HEK293 (cell line): ENCODE measurements around the gene GBGT1.

Source experiments
- AEBP2 ChIP-seq: fragments of 450-650 bp; formaldehyde crosslinking; IDR thresholded peaks from 2 replicates; pipeline ENCODE4 v1.5.1; 2016; ENCODE audit warnings: missing biosample characterization, missing genetic modification characterization, borderline replicate concordance
- ATF2 ChIP-seq: fragments of 450-650 bp; formaldehyde crosslinking; IDR thresholded peaks from 2 replicates; pipeline ENCODE4 v1.5.1; 2016; ENCODE audit warnings: missing biosample characterization, missing genetic modification characterization, low read depth
- FEZF1 ChIP-seq: fragments of 450-650 bp; formaldehyde crosslinking; IDR thresholded peaks from 2 replicates; pipeline ENCODE4 v1.5.1; 2016; ENCODE audit warnings: missing biosample characterization, missing genetic modification characterization
- HOXD13 ChIP-seq: sonication (generic); formaldehyde crosslinking; IDR thresholded peaks from 2 replicates; pipeline ENCODE4 v1.8.0; 2022; ENCODE audit warnings: missing genetic modification reagents, borderline replicate concordance
- KLF9 ChIP-seq: fragments of 450-650 bp; formaldehyde crosslinking; IDR thresholded peaks from 2 replicates; pipeline ENCODE4 v1.5.1; 2016; ENCODE audit warnings: missing biosample characterization, missing genetic modification characterization, low read depth
- MEIS1 ChIP-seq: sonication (generic); formaldehyde crosslinking; IDR thresholded peaks from 2 replicates; pipeline ENCODE4 v1.8.1; 2022; ENCODE audit warnings: missing genetic modification reagents, mild to moderate bottlenecking, borderline replicate concordance
- PRDM4 ChIP-seq: fragments of 450-650 bp; formaldehyde crosslinking; IDR thresholded peaks from 2 replicates; pipeline ENCODE4 v1.5.1; 2017; ENCODE audit warnings: missing biosample characterization, missing genetic modification characterization
- SCRT1 ChIP-seq: fragments of 450-650 bp; formaldehyde crosslinking; IDR thresholded peaks from 2 replicates; pipeline ENCODE4 v1.5.1; 2016; ENCODE audit warnings: missing biosample characterization, missing genetic modification characterization, borderline replicate concordance
- SCRT2 ChIP-seq: fragments of 450-650 bp; formaldehyde crosslinking; IDR thresholded peaks from 2 replicates; pipeline ENCODE4 v1.5.1; 2016; ENCODE audit warnings: missing biosample characterization, missing genetic modification characterization
- SP3 ChIP-seq: fragments of 450-650 bp; formaldehyde crosslinking; IDR thresholded peaks from 2 replicates; pipeline ENCODE4 v1.5.1; 2016; ENCODE audit warnings: missing biosample characterization, missing genetic modification characterization
- SP7 ChIP-seq: fragments of 450-650 bp; formaldehyde crosslinking; IDR thresholded peaks from 2 replicates; pipeline ENCODE4 v1.5.1; 2016; ENCODE audit warnings: missing biosample characterization, missing genetic modification characterization
- ZBTB1 ChIP-seq: fragments of 450-650 bp; formaldehyde crosslinking; IDR thresholded peaks from 2 replicates; pipeline ENCODE4 v1.5.1; 2016; ENCODE audit warnings: missing biosample characterization, missing genetic modification characterization
- ZBTB7A ChIP-seq: fragments of 450-650 bp; formaldehyde crosslinking; IDR thresholded peaks from 2 replicates; pipeline ENCODE4 v1.5.1; 2016; ENCODE audit warnings: low read depth, missing biosample characterization, missing genetic modification characterization
- ZFP41 ChIP-seq: fragments of 450-650 bp; formaldehyde crosslinking; IDR thresholded peaks from 2 replicates; pipeline ENCODE4 v1.5.1; 2016; ENCODE audit warnings: missing biosample characterization, missing genetic modification characterization, borderline replicate concordance
- ZNF10 ChIP-seq: fragments of 450-650 bp; formaldehyde crosslinking; IDR thresholded peaks from 2 replicates; pipeline ENCODE4 v1.5.1; 2017; ENCODE audit warnings: missing biosample characterization, missing genetic modification characterization
- ZNF133 ChIP-seq: fragments of 450-650 bp; formaldehyde crosslinking; IDR thresholded peaks from 2 replicates; pipeline ENCODE4 v1.5.1; 2016; ENCODE audit warnings: missing biosample characterization, missing genetic modification characterization
- ZNF211 ChIP-seq: fragments of 450-650 bp; formaldehyde crosslinking; IDR thresholded peaks from 2 replicates; pipeline ENCODE4 v1.5.1; 2016; ENCODE audit warnings: low read depth, missing biosample characterization, missing genetic modification characterization
- ZNF266 ChIP-seq: fragments of 450-650 bp; formaldehyde crosslinking; IDR thresholded peaks from 2 replicates; pipeline ENCODE4 v1.5.1; 2016; ENCODE audit warnings: missing biosample characterization, missing genetic modification characterization, low read depth
- ZNF324 ChIP-seq: fragments of 450-650 bp; formaldehyde crosslinking; IDR thresholded peaks from 2 replicates; pipeline ENCODE4 v1.5.1; 2016; ENCODE audit warnings: missing biosample characterization, missing genetic modification characterization
- ZNF350 ChIP-seq: fragments of 450-650 bp; formaldehyde crosslinking; IDR thresholded peaks from 2 replicates; pipeline ENCODE4 v1.5.0; 2017; ENCODE audit warnings: missing biosample characterization, mild to moderate bottlenecking, missing genetic modification characterization
- ZNF366 ChIP-seq: fragments of 450-650 bp; formaldehyde crosslinking; conservative IDR thresholded peaks from 2 replicates; pipeline ENCODE4 v1.5.1; 2016; ENCODE audit warnings: missing biosample characterization, missing genetic modification characterization
- ZNF37A ChIP-seq: fragments of 450-650 bp; IDR thresholded peaks from 2 replicates; pipeline ENCODE4 v1.5.1; 2018; ENCODE audit warnings: missing biosample characterization, missing genetic modification characterization
- ZNF530 ChIP-seq: fragments of 450-650 bp; formaldehyde crosslinking; IDR thresholded peaks from 2 replicates; pipeline ENCODE4 v1.5.1; 2016; ENCODE audit warnings: low read depth, missing biosample characterization, missing genetic modification characterization
- ZNF548 ChIP-seq: fragments of 450-650 bp; formaldehyde crosslinking; IDR thresholded peaks from 2 replicates; pipeline ENCODE4 v1.5.1; 2016; ENCODE audit warnings: missing biosample characterization, missing genetic modification characterization
- ZNF621 ChIP-seq: fragments of 450-650 bp; formaldehyde crosslinking; IDR thresholded peaks from 2 replicates; pipeline ENCODE4 v1.5.1; 2017; ENCODE audit warnings: missing biosample characterization, missing genetic modification characterization
- ZNF670 ChIP-seq: fragments of 450-650 bp; formaldehyde crosslinking; IDR thresholded peaks from 2 replicates; pipeline ENCODE4 v1.5.1; 2016; ENCODE audit warnings: missing biosample characterization, missing genetic modification characterization, low read depth
- ZNF76 ChIP-seq: fragments of 450-650 bp; formaldehyde crosslinking; IDR thresholded peaks from 2 replicates; pipeline ENCODE4; 2016; ENCODE audit warnings: low read depth, missing biosample characterization, missing genetic modification characterization, borderline replicate concordance
- ZNF785 ChIP-seq: fragments of 450-650 bp; formaldehyde crosslinking; IDR thresholded peaks from 2 replicates; pipeline ENCODE4 v1.5.1; 2016; ENCODE audit warnings: missing biosample characterization, missing genetic modification characterization
- ZSCAN30 ChIP-seq: fragments of 450-650 bp; IDR thresholded peaks from 2 replicates; pipeline ENCODE4 v1.5.1; 2018; ENCODE audit warnings: missing biosample characterization, mild to moderate bottlenecking, missing genetic modification characterization, moderate library complexity
- TF ChIP-seq, protein P1 (sequence below): fragments of 450-650 bp; formaldehyde crosslinking; IDR thresholded peaks from 2 replicates; pipeline ENCODE4 v1.5.0; 2017; ENCODE audit warnings: missing biosample characterization, missing genetic modification characterization, borderline replicate concordance
- TF ChIP-seq, protein P2 (sequence below): fragments of 450-650 bp; formaldehyde crosslinking; IDR thresholded peaks from 2 replicates; pipeline ENCODE4 v1.5.1; 2016; ENCODE audit warnings: missing biosample characterization, missing genetic modification characterization

The GBGT1 gene

DNA sequence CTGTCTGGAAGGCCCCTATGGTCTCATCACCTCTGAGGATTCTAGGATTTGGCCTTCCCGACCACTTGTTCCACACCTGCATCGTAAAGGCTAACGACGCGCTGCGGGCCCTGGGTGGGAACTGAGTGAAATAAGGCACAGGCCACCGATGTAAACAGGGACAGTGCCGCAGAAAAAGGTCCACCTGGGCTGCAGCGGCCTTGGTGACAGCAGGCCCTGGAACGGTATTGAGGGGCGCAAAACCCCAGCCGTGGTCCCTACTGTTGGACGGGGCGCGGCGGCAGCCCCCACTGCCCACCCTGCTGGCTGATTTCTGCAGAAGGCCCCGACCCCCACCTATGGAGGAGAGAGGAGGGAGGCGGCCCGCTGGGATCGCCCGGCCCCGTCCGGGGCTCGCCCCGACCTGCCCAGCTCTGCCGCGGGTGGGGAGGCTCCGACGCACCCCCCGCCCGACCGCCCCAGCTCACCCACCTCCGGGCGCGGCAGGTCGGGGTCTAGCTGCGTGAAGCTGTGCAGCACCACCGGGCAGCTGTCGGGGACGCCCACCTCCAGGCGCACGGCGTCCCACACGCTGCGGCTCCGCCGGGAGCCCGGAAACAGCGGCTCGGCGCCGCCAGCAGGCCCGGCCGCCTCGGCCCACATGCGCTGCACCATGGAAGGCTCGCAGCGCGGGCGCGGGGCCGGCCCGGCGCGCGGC lies 43.1 kb downstream of the GBGT1 start (continued):
- TF ChIP-seq, protein P1, sequence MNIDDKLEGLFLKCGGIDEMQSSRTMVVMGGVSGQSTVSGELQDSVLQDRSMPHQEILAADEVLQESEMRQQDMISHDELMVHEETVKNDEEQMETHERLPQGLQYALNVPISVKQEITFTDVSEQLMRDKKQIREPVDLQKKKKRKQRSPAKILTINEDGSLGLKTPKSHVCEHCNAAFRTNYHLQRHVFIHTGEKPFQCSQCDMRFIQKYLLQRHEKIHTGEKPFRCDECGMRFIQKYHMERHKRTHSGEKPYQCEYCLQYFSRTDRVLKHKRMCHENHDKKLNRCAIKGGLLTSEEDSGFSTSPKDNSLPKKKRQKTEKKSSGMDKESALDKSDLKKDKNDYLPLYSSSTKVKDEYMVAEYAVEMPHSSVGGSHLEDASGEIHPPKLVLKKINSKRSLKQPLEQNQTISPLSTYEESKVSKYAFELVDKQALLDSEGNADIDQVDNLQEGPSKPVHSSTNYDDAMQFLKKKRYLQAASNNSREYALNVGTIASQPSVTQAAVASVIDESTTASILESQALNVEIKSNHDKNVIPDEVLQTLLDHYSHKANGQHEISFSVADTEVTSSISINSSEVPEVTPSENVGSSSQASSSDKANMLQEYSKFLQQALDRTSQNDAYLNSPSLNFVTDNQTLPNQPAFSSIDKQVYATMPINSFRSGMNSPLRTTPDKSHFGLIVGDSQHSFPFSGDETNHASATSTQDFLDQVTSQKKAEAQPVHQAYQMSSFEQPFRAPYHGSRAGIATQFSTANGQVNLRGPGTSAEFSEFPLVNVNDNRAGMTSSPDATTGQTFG (tag by site-specific recombination) = no peak
- no peak for TF ChIP-seq ZNF133 (tag by site-specific recombination)
- TF ChIP-seq ZNF621 (tag by site-specific recombination) = no peak
- peak; percentile 64 for TF ChIP-seq SCRT2
- no peak for TF ChIP-seq ATF2
- TF ChIP-seq FEZF1 = no peak
- peak; percentile 52; the same call in 1 of the 2 replicates for TF ChIP-seq ZNF76 (tag by site-specific recombination)
- no peak for TF ChIP-seq ZNF670
- no peak for TF ChIP-seq SP7 (tag by site-specific recombination)
- no peak for TF ChIP-seq ZNF266 (tag by site-specific recombination)
- no peak for TF ChIP-seq ZNF785
- TF ChIP-seq ZNF37A (tag by site-specific recombination) = no peak
- no peak for TF ChIP-seq ZBTB7A (tag by site-specific recombination)
- no peak for TF ChIP-seq SCRT1
- no peak for TF ChIP-seq ZNF530 (tag by site-specific recombination)
- TF ChIP-seq MEIS1 (CRISPR knock-in tag) = no peak
- no peak for TF ChIP-seq KLF9 (tag by site-specific recombination)
- TF ChIP-seq PRDM4 (tag by site-specific recombination) = no peak
- TF ChIP-seq HOXD13 (CRISPR knock-in tag) = no peak
- TF ChIP-seq ZNF366 (tag by site-specific recombination) = no peak
- TF ChIP-seq ZNF10 (tag by site-specific recombination) = no peak
- no peak for TF ChIP-seq ZNF548
- TF ChIP-seq, protein P2, sequence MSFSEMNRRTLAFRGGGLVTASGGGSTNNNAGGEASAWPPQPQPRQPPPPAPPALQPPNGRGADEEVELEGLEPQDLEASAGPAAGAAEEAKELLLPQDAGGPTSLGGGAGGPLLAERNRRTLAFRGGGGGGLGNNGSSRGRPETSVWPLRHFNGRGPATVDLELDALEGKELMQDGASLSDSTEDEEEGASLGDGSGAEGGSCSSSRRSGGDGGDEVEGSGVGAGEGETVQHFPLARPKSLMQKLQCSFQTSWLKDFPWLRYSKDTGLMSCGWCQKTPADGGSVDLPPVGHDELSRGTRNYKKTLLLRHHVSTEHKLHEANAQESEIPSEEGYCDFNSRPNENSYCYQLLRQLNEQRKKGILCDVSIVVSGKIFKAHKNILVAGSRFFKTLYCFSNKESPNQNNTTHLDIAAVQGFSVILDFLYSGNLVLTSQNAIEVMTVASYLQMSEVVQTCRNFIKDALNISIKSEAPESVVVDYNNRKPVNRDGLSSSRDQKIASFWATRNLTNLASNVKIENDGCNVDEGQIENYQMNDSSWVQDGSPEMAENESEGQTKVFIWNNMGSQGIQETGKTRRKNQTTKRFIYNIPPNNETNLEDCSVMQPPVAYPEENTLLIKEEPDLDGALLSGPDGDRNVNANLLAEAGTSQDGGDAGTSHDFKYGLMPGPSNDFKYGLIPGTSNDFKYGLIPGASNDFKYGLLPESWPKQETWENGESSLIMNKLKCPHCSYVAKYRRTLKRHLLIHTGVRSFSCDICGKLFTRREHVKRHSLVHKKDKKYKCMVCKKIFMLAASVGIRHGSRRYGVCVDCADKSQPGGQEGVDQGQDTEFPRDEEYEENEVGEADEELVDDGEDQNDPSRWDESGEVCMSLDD (tag by site-specific recombination) = no peak; the same call in 1 of the 2 replicates
- no peak for TF ChIP-seq ZFP41 (tag by site-specific recombination)
- TF ChIP-seq ZNF211 = no peak
- TF ChIP-seq ZNF350 (tag by site-specific recombination) = no peak
- 0 out of 2 replicates have a peak, but pooled peaks have one; percentile 8 for TF ChIP-seq SP3 (tag by site-specific recombination)
- TF ChIP-seq ZBTB1 (tag by site-specific recombination) = no peak
- 0 out of 2 replicates have a peak, but pooled peaks have one; percentile 26 for TF ChIP-seq ZSCAN30 (tag by site-specific recombination)
- no peak for TF ChIP-seq AEBP2 (tag by site-specific recombination)
- TF ChIP-seq ZNF324 (tag by site-specific recombination) = no peak
